Thyroid gland (tissue), 4 donors: ENCODE data around the gene SNCAIP.

Experiments
- POLR2A ChIP-seq, 2 donors: fragments of 450-650 bp; IDR thresholded peaks; one replicate each; pipeline ENCODE4 v1.6.1; 2017; ENCODE audit warnings: antibody characterized with exemption in 2 of 2, mild to moderate bottlenecking in 2 of 2, moderate library complexity in 1 of 2
- TF ChIP-seq, protein P1 (sequence below), 6 experiments: fragments of 200-600 bp in 3 of 6; fragments of 450-650 bp in 3 of 6; sonication (generic) in 3 of 6; IDR thresholded peaks; one replicate each; pipeline ENCODE4 v1.5.1; 2016 to 2019; ENCODE audit warnings: antibody characterized with exemption in 6 of 6, mild to moderate bottlenecking in 2 of 6, inconsistent platforms in 1 of 6, moderate library complexity in 1 of 6

DNA sequence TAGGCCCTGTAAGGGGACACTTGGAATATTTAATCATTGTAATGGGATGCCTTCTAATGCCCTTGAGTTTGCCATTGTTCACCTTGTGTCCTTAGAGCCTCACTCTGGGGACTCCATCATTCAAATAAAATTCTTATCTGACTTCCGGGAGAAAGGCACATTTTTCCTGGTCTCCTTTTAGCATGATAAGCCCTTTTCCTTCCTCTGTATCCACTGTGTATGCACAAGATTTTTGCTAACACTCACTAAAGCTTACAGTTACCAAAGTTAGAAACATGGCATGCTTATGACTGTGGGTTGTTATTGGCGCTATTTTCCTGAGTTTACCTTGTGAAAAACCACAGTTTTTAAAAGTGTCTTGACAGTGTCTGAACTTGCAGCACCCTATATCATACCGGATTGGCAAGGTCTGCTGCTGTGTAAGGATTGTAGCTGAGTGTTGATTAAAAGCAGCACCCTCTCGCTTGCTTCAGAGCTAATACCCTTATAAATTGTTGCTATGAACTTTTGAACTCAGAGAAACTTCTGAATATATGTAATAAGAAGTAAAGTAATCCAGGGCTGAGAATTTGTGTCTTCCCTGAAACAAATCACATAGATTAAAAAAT lies 46.4 kb downstream of the SNCAIP start:
- TF ChIP-seq, protein P1, sequence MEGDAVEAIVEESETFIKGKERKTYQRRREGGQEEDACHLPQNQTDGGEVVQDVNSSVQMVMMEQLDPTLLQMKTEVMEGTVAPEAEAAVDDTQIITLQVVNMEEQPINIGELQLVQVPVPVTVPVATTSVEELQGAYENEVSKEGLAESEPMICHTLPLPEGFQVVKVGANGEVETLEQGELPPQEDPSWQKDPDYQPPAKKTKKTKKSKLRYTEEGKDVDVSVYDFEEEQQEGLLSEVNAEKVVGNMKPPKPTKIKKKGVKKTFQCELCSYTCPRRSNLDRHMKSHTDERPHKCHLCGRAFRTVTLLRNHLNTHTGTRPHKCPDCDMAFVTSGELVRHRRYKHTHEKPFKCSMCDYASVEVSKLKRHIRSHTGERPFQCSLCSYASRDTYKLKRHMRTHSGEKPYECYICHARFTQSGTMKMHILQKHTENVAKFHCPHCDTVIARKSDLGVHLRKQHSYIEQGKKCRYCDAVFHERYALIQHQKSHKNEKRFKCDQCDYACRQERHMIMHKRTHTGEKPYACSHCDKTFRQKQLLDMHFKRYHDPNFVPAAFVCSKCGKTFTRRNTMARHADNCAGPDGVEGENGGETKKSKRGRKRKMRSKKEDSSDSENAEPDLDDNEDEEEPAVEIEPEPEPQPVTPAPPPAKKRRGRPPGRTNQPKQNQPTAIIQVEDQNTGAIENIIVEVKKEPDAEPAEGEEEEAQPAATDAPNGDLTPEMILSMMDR (IDR thresholded peaks at IDR 0.05) = no peak
- TF ChIP-seq POLR2A (IDR thresholded peaks at IDR 0.05) = no peak
